Activated B cell treated with CpG ODN at 0.5 μM for 24 hours (primary cell): ENCODE data around the gene RERE. TPM values are rescaled to one million over a fixed set of nuclear protein-coding genes. Genes with fewer than 3 reads are reported as not detected.

Experiments used
- ATAC-seq: fragments of 200-7000 bp; cut with Tn5 transposase; one replicate; pipeline ENCODE4 v1.10.0; 2021; ENCODE audit warnings: low read depth, mild to moderate bottlenecking, moderate library complexity
- CTCF ChIA-PET: fragments of 350-600 bp; sonication (Branson Sonifier 250); formaldehyde crosslinking; loops from one replicate; lab custom pipeline; 2021; ENCODE audit warnings: antibody characterized with exemption; lab: Charles Lee
- POLR2A ChIA-PET: fragments of 350-600 bp; sonication (Branson Sonifier 250); formaldehyde crosslinking; loops from one replicate; lab custom pipeline; 2021; ENCODE audit warnings: antibody characterized with exemption; lab: Charles Lee
- DNase-seq: peaks from one replicate; pipeline ENCODE4 v3.0.0; 2022
- H3K27ac Mint-ChIP-seq: one replicate; pipeline ENCODE4 v1.8.0; 2020; ENCODE audit warnings: mixed read lengths
- H3K27me3 Mint-ChIP-seq: one replicate; pipeline ENCODE4 v1.8.0; 2021; ENCODE audit warnings: mixed read lengths
- H3K36me3 Mint-ChIP-seq: one replicate; pipeline ENCODE4 v1.8.0; 2021; ENCODE audit warnings: low read depth, mixed read lengths
- H3K4me1 Mint-ChIP-seq: one replicate; pipeline ENCODE4 v1.8.0; 2021; ENCODE audit warnings: mixed read lengths
- H3K4me3 Mint-ChIP-seq: one replicate; pipeline ENCODE4 v1.8.0; 2020; ENCODE audit warnings: mild to moderate bottlenecking, mixed read lengths
- H3K9me3 Mint-ChIP-seq: one replicate; pipeline ENCODE4 v1.8.0; 2020; ENCODE audit warnings: mixed read lengths
- intact Hi-C: fragments of 100-400 bp; cut with micrococcal nuclease; formaldehyde crosslinking; loops from one replicate; pipeline ENCODE4 v1.15.1; 2024
- total RNA-seq: library from RNA; stranded (reverse); gene quantifications from 2 replicates; pipeline ENCODE4 v1.2.3, GENCODE V29; 2022
- TF ChIP-seq, protein P1 (sequence below): fragments of 200-600 bp; IDR thresholded peaks from one replicate; pipeline ENCODE4 v1.8.0; 2022; ENCODE audit warnings: antibody characterized with exemption, mild to moderate bottlenecking

The RERE gene
- total RNA-seq, 1 donor from 2014 or later, result 98.8 TPM

- DNase-seq (peak; percentile 49), ATAC-seq (peak; percentile 98)
- TF ChIP-seq, protein P1, sequence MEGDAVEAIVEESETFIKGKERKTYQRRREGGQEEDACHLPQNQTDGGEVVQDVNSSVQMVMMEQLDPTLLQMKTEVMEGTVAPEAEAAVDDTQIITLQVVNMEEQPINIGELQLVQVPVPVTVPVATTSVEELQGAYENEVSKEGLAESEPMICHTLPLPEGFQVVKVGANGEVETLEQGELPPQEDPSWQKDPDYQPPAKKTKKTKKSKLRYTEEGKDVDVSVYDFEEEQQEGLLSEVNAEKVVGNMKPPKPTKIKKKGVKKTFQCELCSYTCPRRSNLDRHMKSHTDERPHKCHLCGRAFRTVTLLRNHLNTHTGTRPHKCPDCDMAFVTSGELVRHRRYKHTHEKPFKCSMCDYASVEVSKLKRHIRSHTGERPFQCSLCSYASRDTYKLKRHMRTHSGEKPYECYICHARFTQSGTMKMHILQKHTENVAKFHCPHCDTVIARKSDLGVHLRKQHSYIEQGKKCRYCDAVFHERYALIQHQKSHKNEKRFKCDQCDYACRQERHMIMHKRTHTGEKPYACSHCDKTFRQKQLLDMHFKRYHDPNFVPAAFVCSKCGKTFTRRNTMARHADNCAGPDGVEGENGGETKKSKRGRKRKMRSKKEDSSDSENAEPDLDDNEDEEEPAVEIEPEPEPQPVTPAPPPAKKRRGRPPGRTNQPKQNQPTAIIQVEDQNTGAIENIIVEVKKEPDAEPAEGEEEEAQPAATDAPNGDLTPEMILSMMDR, result no peak
- Mint-ChIP-seq H3K9me3 (no peaks in the 10 kb centered on the region), H3K27me3 (no peaks in the 10 kb centered on the region), H3K4me1 (peaks cover 60% of the 10 kb centered on the region), H3K4me3 (peak overlapping the region; percentile 28), H3K27ac (peak overlapping the region; percentile 85), H3K36me3 (peaks cover 18% of the 10 kb centered on the region)
- ChIA-PET CTCF (interaction anchor here (0.6 to 1.5 kb wide), 3 partner anchors 16 to 82 kb away, joined by 3 to 4 read pairs (median 3); no protein-coding TSS in a partner anchor), POLR2A (interaction anchor here (0.8 to 1.4 kb wide), 3 partner anchors 14 to 82 kb away, joined by 3 to 5 read pairs (median 3); no protein-coding TSS in a partner anchor)
- intact Hi-C loops, result loop anchor here (2.0 to 5.0 kb wide), 2 partner anchors 15 to 58 kb away; no protein-coding TSS in a partner anchor
Measured at GRCh38 chr1:8643542-8644536, 173.6 kb downstream of the RERE start.

GRCh38 chr1:8642114-8642513 is 175.3 kb downstream of the RERE start:
- ATAC-seq (no peak), DNase-seq (no peak)
- Mint-ChIP-seq H3K4me1 (peaks cover 45% of the 10 kb centered on the region), H3K9me3 (no peaks in the 10 kb centered on the region), H3K36me3 (peaks cover 18% of the 10 kb centered on the region), H3K27me3 (no peaks in the 10 kb centered on the region), H3K4me3 (no peak overlapping the region), H3K27ac (no peak overlapping the region)
- POLR2A ChIA-PET, result interaction anchor here (1.3 kb wide), 1 partner anchor 12 kb away, joined by 3 read pairs; no protein-coding TSS in a partner anchor
- intact Hi-C loops, result loop anchor here (2.0 to 5.0 kb wide), 2 partner anchors 13 to 60 kb away; no protein-coding TSS in a partner anchor
- CTCF ChIA-PET, result interaction anchor here (1.3 kb wide), 1 partner anchor 29 kb away, joined by 4 read pairs; no protein-coding TSS in a partner anchor
- TF ChIP-seq, protein P1, result no peak

DNA sequence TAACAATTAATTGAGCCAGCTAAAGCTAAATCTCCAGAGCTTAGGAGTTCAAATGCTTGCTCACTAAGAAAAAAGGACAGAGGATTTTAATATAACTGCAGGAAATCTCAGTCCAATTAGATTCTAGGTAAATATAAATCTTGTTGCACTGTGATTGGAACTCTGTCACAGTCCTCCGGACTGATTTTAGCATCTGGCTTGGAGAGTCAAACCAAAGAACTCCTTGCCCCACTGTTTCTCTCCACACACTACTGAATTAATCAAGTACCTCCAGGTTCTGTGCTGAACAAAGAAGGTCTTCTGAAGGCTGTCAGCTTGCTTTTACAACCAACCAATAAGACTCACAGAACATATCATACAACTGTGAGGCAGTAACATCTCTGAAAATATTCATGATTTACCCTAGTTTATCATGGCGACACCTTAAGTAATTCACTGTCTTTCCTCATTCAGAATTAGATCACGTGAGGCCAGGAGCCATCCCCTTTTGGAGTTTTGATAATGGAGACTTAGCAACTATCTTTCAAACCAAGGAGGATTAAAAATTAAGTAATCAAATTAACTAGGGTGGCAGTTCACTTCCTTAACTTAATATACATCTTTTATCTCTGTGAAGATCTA is 176.0 kb downstream of the RERE start:
- TF ChIP-seq, protein P1, result no peak
- no peak overlapping the region for H3K4me3 Mint-ChIP-seq
- peaks cover 17% of the 10 kb centered on the region for H3K36me3 Mint-ChIP-seq
- ChIA-PET CTCF (no interaction called here), POLR2A (interaction anchor here (1.6 kb wide), 1 partner anchor 10 kb away, joined by 4 read pairs; no protein-coding TSS in a partner anchor)
- no peaks in the 10 kb centered on the region for H3K9me3 Mint-ChIP-seq
- DNase-seq, result no peak
- no peak for ATAC-seq
- intact Hi-C loops, result loop anchor here (5.0 kb wide), 1 partner anchor 61 kb away; no protein-coding TSS in a partner anchor
- peaks cover 39% of the 10 kb centered on the region for H3K4me1 Mint-ChIP-seq
- H3K27ac Mint-ChIP-seq, result no peak overlapping the region
- no peaks in the 10 kb centered on the region for H3K27me3 Mint-ChIP-seq

GRCh38 chr1:8640950-8641349 is 176.5 kb downstream of the RERE start:
- DNase-seq, result no peak
- CTCF ChIA-PET, result no interaction called here
- Mint-ChIP-seq H3K27ac (no peak overlapping the region), H3K9me3 (no peaks in the 10 kb centered on the region), H3K36me3 (peaks cover 15% of the 10 kb centered on the region), H3K4me3 (no peak overlapping the region), H3K27me3 (no peaks in the 10 kb centered on the region), H3K4me1 (peaks cover 34% of the 10 kb centered on the region)
- no peak for ATAC-seq
- POLR2A ChIA-PET, result interaction anchor here (1.6 kb wide), 1 partner anchor 9 kb away, joined by 4 read pairs; no protein-coding TSS in a partner anchor
- TF ChIP-seq, protein P1, result no peak
- intact Hi-C loops, result loop anchor here (5.0 kb wide), 1 partner anchor 61 kb away; no protein-coding TSS in a partner anchor
